Measurements from ENCODE around the gene METTL2B. TPM values are rescaled to one million over a fixed set of nuclear protein-coding genes. Genes with fewer than 3 reads are reported as not detected.

METTL2B gene
- total and polyA plus RNA-seq, 2 of the 8 experiments (the other 6 are each of a cell fraction or from before 2014, with no cell fraction given) = 14.6 to 43.5 TPM

DNA sequence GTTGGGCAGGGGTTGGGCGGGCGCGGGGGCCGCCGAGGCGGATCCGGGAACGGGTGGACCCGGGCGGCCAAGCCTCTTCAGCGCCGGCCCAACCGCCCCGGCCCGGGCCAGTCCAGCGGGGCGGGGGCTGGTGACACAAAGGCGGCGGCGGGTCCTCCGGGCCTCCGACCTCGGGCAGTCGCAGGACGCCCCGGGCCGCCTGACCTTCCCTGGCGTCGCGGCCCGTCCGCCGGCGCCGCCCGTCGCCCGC, 54.2 kb downstream of the METTL2B start:
- no peaks in the 10 kb centered on the region; a peak in 4 of 8 replicates for H3K36me3 ChIP-seq (ENCODE audit: control insufficient read depth in 2 of 4, insufficient read depth in 4 of 4, low read length in 3 of 4)
- H3K9me3 ChIP-seq (ENCODE audit: insufficient read depth in 2 of 2, low read depth in 1 of 2, low read length in 1 of 2) = no peaks in the 10 kb centered on the region
- no peak overlapping the region for H3K23ac ChIP-seq (ENCODE audit: insufficient read length)
- H3K4me1 ChIP-seq (replicated peaks in 1 of 4; ENCODE audit: control insufficient read depth in 3 of 4, insufficient read depth in 4 of 4, low read length in 3 of 4) = peaks cover 0 to 3% (median 0%) of the 10 kb centered on the region in 4 experiments; a peak in 3 of 7 replicates
- 0% methylated on average over 4 of the region's 38 CpGs; no CpG with 5 or more reads in 1 of the 2 experiments for WGBS, 2 experiments (ENCODE audit: extremely low coverage in 1 of 2, insufficient coverage in 1 of 2, insufficient read length in 1 of 2, insufficient replicate concordance in 2 of 2, low coverage in 1 of 2, low lambda C conversion rate in 2 of 2, missing lambda C conversion rate in 1 of 2)
- H2BK120ac ChIP-seq (replicated peaks; ENCODE audit: low read depth, low read length) = no peak overlapping the region
- POLR2A ChIA-PET (ENCODE audit: partially characterized antibody) = no interaction called here
- no peak overlapping the region for H3K56ac ChIP-seq (replicated peaks; ENCODE audit: insufficient read length, low read depth, low read length)
- no peaks in the 10 kb centered on the region; the same call in 1 of the 2 replicates for H3K79me1 ChIP-seq (ENCODE audit: low read depth, low read length)
- peak overlapping the region; percentile 73; the same call in 1 of the 2 replicates for H3K27ac ChIP-seq (ENCODE audit: low read depth, low read length)
- no peak overlapping the region for H2BK20ac ChIP-seq (ENCODE audit: low read length)
- peak overlapping the region in 2 of 4 experiments; percentile 48 to 66; a peak in 4 of 7 replicates for H3K9ac ChIP-seq (replicated peaks in 1 of 4; ENCODE audit: extremely low read depth in 1 of 4, low read depth in 3 of 4, low read length in 3 of 4)
- no peak overlapping the region for H2BK12ac ChIP-seq (ENCODE audit: low read depth, low read length)
- peak overlapping the region; percentile 89 for H4K8ac ChIP-seq (ENCODE audit: extremely low read depth, insufficient read depth, low read length)
- no peak overlapping the region for H4K91ac ChIP-seq (replicated peaks; ENCODE audit: insufficient read length, low read length)
- H3K79me2 ChIP-seq (ENCODE audit: control insufficient read depth in 1 of 2, insufficient read depth in 2 of 2, low read length in 2 of 2) = peaks cover 0 to 30% of the 10 kb centered on the region in 2 experiments; a peak in 3 of 4 replicates
- no peak for FAIRE-seq
- peak overlapping the region; percentile 34 to 88 (median 50) for H3K4me3 ChIP-seq (ENCODE audit: extremely low read depth in 1 of 4, insufficient read depth in 2 of 4, low read depth in 3 of 4, low read length in 4 of 4)
- H3K23me2 ChIP-seq (ENCODE audit: low read depth, low read length) = no peaks in the 10 kb centered on the region
- H3K4me2 ChIP-seq (ENCODE audit: insufficient read depth in 1 of 2, low read depth in 2 of 2, low read length in 2 of 2) = peak overlapping the region; percentile 65; a peak in 2 of 4 replicates
- no peak overlapping the region for H2AFZ ChIP-seq (ENCODE audit: low read length)
- H2BK15ac ChIP-seq (ENCODE audit: low read length) = no peak overlapping the region
- H4K20me1 ChIP-seq (replicated peaks in 1 of 2; ENCODE audit: control insufficient read depth in 1 of 2, insufficient read depth in 2 of 2, low read length in 2 of 2) = no peaks in the 10 kb centered on the region
- no peak overlapping the region for H3K14ac ChIP-seq (ENCODE audit: insufficient read length)
- no peak overlapping the region for H2BK5ac ChIP-seq (ENCODE audit: low read depth, low read length)
- CTCF ChIA-PET (ENCODE audit: partially characterized antibody) = no interaction called here
- H3K27me3 ChIP-seq (replicated peaks in 1 of 4; ENCODE audit: control insufficient read depth in 3 of 4, extremely low read depth in 1 of 4, insufficient read depth in 3 of 4, low read length in 3 of 4) = no peaks in the 10 kb centered on the region
- H3K4ac ChIP-seq (replicated peaks; ENCODE audit: insufficient read length, low read depth, low read length) = no peak overlapping the region
- no peak overlapping the region for H4K5ac ChIP-seq (ENCODE audit: insufficient read length, low read depth, low read length)
- no peak for DNase-seq (ENCODE audit: low read depth in 1 of 2, low spot score in 2 of 2)
- no peak for TF ChIP-seq JUND (IDR thresholded peaks at IDR 0.05; ENCODE audit: low read length)
- no peak for TF ChIP-seq EGR1 (IDR thresholded peaks at IDR 0.05; ENCODE audit: borderline replicate concordance, low read depth, low read length)
- no peak for TF ChIP-seq CHD2 (IDR thresholded peaks at IDR 0.05; ENCODE audit: low read length)
- TF ChIP-seq POLR2AphosphoS5 (IDR thresholded peaks at IDR 0.05; ENCODE audit: low read depth, low read length) = peak; percentile 9; the same call in 1 of the 2 replicates
- peak; percentile 55; the same call in 1 of the 2 replicates for TF ChIP-seq PHF8 (conservative IDR thresholded peaks at IDR 0.05; ENCODE audit: low read depth, low read length)
- TF ChIP-seq SP2 (IDR thresholded peaks at IDR 0.05; ENCODE audit: low read length) = no peak
- TF ChIP-seq KDM4A (IDR thresholded peaks at IDR 0.05; ENCODE audit: low read depth, low read length, severe bottlenecking) = peak; percentile 48
- H3K18ac ChIP-seq (ENCODE audit: extremely low read depth, low read length) = no peak overlapping the region; the same call in 1 of the 2 replicates
- no peak overlapping the region for H2AK5ac ChIP-seq (ENCODE audit: low read depth, low read length)
